TTC549 (cell line): ENCODE data around the gene RPL14.
"Not testable (repeated sequence)": the region's sequence is repeated elsewhere in the genome, so short reads cannot be mapped to it uniquely, and the experiment has no call there.

Source experiments
- FAIRE-seq: peaks from 2 replicates; lab custom pipeline; 2012; peaks lifted over from hg19 to GRCh38; lab: Jason Lieb, UNC

Gene RPL14

DNA sequence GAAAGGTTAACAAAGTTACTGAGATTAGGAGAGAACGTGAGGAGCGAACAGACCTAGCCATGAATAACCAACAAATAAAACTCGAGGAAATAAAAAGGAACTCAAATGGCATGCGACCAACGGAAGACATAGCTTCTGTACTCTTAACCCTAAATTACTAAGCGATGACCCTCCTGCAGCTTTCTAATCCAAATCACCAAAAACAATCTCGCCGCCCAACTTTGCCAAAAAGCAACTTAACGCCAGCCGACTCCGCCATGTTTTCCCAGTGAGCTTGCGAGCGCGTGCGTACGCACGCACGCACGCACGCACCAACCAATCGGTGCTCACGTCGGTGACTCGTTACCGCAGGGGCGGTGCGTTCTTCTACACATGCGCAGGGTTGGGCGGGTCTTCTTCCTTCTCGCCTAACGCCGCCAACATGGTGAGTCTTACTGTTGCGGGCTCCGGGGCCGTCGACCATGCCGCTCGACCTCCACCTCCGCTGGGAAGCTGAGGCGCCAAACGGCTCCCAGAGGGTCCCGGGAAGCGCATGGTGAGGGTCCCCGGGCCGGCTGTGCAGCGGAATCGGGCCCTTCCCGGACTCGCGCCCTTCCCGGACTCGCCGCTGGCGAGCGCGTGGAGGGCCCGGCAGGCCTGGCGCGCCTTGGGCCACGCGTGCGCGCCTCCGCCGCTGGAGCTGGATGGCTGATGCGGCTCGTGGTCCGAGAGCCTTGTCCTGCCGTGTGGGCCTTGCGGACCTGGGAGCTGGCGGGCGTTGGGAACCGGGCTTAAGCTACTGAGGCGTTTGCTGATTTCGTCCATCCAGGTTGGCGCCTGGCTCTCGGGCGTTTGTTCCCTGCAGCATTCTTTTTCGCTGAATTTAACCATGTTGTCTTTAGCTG, at the start of gene RPL14:
RPL14 (plus strand) TSS at position 400 of the 884 bp plus-strand sequence; CDS start at position 533, 133 bp downstream.
- no peak for FAIRE-seq

DNA sequence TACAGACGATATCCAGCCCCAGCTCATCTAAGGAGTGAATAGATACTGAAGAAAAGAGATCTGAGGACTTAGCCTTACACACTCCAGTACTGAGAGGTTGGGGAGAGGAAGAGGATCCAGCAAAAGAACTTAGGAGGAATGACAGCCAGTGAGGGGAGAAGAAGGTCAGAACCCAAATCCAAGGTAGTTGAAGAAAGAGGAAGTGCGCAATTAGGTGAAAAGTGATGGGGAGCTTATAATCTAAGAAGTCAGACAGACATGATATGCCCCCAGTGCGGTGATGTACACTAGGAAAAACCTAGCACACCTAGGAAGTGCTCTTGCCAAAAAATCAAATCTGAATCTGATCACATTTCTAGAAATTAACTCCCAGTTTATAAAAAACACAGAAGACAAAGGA, 49.5 kb upstream of the RPL14 start:
- FAIRE-seq = no peak

DNA sequence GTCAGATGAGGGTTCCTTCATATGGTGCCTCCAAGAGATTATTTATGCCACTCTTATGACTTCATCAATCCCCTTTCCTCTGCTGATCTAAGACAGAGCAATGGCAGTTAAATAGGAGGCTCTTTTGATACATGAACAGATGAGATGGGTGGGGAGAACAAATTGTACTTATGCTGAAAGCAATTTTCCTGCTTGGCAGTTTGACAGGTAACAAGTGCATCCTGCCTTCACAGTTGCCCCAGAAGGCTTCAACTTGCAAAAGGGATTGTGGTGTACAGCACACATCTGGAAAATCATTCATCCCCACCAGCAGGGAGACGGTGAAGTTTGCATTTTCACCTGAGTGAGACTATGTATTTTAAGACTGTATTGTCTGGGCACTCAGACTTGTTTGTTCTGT, 42.9 kb upstream of the RPL14 start:
- no peak for FAIRE-seq

DNA sequence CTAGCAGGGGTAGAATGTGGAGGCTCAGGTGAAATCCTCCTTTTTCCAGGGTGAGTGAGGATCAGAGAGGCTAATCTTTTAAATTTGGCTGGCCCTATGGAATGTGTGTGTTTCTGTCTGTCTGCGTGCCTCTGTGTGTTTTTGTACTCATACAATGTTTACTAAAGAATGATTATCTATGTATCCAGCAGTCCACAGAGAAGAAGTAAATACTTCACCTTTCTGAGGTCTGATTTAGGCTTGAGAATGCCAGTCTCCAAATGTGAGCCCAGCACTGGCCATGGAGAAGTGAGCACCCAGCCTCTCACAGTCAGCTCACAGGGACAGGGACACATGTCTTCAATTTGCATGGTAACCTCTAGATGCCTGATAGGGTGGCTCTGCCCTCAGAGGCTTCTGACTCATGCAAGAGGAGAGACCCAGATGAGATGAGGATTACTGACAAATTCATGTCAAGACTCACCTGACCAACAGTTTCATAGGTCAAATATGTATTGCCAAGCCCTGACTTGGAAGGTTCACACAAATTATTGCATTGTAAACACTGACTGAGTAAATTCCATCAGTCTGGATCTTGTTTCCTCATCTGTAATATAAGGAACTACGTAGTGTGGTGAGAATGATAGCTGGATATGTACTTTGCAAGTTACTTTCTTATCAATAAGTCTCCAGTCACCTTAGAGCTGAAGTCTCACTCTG, 39.1 kb upstream of the RPL14 start:
- no peak for FAIRE-seq

DNA sequence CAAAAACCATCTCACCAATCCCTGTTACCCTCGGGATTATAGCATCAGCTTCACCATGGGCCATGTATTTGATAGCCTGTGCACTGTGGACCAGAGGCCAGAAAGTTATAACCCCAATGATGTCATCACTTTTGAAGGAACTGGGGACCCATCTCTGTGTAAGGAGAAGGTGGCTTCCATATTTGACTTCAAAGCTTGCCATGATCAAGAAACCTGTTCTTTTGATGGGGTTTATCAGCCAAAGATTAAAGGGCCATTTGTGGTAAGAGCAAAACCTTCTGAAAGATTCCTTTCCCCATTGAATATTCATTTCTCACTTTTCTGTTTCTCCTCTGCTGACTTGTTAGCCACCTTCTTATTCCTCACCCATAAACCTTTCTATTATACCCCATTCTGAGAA, 34.3 kb upstream of the RPL14 start:
- no peak for FAIRE-seq

DNA sequence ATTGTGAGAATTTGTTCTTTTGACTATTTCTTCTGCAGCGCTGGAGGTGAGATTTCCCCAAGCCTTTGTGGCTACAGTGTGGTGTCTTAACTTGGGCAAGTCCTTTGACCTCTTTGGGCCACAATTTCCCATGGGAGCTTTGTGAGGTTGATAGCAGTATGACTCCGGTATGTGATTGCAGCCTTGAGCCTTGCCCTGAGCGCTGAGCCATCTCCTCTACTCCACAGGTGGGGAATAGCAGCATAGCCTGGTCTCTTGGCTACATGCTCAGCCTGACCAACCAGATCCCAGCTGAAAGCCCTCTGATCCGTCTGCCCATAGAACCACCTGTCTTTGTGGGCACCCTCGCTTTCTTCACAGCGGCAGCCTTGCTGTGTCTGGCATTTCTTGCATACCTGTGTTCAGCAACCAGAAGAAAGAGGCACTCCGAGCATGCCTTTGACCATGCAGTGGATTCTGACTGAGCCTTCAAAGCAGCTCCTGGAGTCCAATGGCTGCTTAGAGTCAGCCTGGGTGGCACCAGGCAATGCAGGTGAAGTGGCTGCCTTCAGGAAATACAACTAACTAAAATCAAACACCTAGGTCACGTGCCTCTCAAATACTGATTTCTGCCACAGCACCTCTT, 30.0 kb upstream of the RPL14 start:
- no peak for FAIRE-seq

DNA sequence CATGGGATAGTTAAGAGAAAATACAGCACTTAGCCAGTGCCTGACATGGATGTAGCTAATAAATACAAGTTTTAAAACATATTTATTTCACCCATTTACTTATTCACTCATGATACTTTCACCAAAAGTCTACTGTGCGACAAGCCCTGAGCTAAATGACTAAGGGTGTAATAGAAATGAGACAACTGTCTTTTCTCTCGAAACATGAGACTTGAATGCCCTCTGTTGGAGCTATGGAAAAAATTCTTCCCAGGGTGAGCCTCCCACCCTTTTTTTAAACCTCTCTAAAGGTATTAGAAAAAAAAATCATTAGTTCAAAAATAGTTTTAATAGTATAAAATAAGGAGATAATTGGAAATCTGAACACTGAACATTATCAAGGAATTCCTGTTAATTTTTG, 24.3 kb upstream of the RPL14 start:
- FAIRE-seq = no peak

DNA sequence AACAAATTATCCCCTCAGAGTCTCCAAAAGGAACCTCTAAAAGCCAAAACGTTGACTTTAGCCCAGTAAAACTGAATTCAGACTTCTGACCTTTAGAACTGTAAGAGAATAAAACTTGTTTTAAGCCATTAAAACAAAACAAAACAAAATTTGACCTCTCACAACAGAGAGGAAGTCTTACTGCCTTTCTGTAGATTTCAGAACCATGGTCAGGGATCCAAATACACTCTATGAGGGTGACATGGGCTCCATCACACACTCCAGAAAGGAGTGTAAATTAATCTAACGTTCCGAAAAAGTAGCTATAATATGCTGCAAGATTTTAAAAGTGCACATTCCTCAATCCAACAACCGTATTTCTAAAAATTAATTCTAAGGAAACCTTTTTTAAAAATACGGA, 19.2 kb upstream of the RPL14 start:
- no peak for FAIRE-seq

DNA sequence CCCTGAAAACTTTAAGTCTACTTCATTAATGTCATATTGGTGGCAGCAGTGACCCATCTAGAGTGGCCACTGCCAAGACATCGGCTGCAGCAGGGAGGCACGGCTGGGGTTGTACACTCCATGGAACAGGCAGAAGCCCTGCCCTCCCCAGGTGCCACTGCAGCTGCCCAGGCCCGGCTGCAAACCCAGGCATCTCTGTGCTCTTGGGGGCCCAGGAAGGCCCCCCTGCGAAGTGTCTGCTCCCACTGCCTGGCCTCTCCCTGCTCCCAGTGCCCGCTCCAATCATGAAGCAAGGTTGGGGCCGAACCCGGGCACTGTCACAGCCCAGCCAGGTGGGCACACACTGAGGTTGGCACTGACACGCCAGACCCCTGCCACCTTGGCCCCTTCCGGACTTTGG, 12.1 kb upstream of the RPL14 start:
- FAIRE-seq = no peak

DNA sequence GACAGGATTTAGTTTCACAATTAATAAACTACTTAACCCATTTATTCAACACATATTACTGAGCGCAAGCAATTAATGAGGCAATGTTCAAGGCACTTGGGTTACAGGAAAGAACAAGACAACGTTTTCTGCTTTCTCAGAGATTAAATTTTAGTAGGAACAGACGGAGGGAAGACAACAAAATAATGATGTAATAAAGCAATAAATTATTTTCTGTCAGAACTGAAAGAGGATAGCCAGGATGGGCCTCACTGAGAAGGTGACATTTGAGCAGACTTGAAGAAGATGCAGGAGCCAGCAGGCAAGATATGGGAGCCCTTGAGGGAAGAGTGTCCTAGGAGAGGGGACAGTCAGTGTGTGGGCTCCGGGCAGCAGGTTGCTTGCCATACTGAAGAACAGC, 11.3 kb upstream of the RPL14 start:
- FAIRE-seq = no peak

DNA sequence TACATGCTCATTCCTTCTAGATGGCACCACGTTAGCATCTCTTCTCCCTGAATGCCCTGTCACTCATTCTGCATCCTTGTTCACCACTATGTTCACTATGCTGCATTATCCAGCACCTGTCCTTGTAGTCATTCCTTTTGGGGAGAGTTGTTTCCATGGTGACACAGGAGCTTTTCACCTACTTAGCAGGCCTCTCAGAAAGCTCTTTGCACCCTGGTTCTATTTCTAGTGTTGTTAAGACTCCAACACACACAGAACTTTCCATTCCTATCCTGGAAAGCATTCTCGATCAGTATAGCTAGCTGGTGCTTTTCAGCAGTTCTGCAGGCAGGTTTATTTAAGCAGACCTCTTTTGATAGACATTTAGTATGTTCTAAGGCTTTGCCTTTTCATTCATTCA, 6.7 kb upstream of the RPL14 start:
- no peak for FAIRE-seq

DNA sequence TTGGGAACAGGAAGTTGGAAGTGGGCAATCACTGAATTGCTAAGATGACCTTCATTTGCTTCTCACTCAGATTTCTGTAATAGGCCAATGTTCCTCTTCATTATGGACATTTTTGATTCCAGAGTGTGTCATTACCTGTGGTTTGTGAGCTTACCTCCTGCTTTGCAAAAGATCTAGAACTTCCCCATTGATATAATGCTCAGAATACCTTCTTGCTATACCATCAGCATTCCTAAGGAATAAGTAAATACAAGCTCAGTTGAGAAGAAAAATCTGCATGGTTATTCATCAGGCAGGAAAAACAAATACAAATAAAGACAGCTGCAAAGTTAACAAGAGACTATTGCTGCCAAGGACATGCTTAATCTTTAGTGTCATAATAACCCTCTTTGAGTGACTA, 5.6 kb upstream of the RPL14 start:
- no peak for FAIRE-seq

DNA sequence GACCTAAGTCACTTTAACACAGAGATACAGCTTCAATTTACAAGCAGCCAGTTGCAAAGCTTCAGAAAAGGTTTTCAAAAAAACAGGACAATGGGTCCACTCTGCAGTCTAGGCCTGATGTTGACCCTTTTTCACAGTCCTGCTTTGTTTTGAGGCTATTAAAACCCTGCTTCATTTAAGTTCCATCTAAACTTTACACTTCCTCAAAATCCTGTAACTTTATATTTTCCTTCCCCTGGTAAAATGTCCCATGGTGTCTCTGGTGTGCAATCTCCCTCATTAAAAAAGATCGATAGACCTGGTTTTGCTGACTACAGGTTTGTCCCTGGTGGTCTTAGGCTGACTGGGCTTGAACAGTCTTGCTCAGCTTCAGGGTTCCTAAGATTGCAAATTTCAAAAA, 5.1 kb upstream of the RPL14 start:
- FAIRE-seq = no peak

DNA sequence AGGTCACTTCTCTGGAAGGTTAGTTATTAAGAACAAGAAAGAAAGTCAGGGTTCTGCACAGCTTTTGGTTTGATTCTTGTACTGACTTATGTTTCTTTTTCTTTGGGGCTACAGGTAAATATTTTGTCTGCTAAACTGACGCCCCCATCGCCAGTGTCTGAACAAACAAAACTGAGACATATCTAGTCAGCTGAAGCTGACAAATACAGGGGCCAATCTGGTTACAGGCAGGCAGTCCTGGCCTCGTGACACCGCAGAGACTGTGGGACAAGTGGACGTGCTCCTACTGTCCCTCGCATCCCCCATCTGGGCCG, 4.6 kb upstream of the RPL14 start:
- FAIRE-seq = no peak

DNA sequence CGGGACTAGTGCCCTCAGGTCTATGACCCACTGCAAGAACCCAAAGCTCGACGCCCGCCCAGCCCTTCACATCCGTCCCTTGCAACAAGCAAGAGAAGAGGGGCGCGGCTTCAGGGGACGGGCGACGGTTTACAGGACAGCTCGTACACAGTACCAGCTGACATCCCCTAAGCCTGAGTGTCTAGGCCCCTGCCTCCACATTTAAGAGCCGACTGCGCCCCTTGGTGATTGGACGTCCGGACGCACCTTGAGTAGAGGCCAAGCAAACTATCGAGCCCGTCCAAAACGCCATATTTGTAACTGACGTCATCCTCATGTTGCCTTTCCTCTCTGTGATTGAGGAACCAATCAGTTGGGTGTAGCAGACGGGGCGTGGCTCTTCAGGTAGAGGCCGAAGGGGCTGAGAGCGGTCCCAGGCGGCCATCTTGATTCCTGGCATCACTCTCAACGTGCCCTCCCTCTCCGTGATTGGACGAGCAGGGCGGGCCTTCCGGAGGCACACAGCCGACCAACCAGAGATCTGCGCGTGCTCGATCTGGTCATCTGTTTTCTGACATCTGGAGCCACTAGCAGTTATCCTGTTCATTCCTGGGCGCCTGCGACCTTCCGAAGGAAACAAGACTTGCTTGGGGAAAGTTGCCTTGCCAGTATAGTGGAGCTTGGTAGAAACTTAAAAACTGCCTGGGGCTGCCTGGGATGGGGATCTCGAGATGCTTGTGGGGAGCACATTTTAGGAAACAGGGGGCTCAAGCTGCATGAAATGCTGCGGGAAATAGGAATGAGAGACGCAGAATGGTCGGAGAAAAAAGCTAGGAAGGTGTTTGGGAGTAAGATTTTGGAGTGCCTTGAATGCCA, 4.0 kb upstream of the RPL14 start:
- FAIRE-seq = peak; percentile 97

DNA sequence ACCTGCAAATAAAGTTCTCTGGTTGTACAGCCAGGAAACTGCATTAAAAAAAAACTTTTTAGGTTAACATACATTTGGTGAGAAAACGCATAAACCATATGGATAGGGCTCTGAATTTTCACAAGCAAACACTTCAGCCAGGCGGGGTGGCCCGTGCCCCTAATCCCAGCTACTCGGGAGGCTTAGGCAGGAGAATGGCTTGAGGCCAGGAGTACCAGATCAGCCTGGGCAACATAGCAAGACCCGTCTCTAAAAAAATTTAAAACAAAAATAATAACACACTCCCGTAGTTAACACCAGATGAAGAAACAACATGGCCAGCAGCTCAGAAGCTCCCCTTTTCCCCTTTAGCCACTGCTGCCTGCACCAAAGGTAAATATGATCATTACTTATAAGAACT, 3.2 kb upstream of the RPL14 start:
- FAIRE-seq = no peak

DNA sequence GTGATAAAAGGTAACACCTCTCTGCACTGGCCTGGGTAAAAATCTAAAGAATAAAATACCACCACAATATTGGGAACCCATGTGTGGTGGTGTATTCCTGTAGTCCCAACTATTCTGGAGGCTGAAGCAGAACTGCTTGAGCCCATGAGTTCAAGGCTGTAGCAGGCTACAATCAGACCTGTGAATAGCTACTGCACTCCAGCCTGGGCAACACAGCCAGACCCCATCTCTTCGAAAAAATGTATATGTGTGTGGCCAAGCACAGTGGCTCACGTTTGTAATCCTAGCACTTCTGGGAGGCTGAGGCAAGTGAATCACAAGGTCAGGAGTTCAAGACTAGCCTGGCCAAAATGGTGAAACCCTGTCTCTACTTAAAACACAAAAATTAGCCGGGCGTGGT, 1.8 kb upstream of the RPL14 start:
- FAIRE-seq = no peak

DNA sequence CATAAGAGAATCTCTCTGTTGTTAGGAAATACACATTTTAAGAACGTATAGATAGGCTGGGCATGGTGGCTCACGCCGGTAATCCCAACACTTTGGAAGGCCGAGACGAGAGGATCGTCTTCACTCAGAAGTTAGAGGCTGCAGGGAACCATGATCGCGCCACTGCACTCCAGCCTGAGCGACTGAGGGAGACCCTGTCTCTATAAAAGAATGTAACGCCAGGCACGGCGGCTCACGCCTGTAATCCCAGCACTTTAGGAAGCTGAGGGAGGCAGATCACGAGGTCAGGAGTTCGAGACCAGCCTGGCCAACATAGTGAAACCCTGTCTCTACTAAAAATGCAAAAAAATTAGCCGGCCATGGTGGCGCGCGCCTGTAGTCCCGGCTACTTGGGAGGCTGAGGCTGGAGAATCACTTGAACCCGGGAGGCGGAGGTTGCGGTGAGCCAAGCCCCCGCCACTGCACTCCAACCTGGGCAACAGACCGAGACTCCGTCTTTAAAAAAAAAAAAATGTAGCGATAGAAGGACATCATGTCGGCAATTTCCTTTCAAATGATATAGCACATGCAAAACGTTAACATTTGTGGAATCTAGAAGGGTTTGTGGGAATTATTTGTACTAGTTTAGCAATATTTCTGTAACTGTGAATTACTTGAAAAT, 730 bp upstream of the RPL14 start:
- no peak for FAIRE-seq

DNA sequence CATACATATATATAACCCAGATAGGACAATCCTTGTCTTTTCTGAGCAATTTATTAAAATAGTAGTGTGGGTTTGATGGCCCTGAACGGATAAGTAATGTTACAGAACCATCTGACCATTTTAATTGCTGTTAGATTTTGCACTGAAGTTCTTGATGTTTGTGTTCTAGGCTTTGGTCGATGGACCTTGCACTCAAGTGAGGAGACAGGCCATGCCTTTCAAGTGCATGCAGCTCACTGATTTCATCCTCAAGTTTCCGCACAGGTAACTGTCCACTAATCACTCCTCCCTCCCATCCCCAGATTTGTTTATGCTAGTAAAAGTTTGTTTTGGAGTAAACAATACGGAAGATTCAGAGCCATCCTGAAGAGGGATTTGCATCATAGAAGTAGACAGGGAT, 1.3 kb downstream of the RPL14 start:
- no peak for FAIRE-seq

DNA sequence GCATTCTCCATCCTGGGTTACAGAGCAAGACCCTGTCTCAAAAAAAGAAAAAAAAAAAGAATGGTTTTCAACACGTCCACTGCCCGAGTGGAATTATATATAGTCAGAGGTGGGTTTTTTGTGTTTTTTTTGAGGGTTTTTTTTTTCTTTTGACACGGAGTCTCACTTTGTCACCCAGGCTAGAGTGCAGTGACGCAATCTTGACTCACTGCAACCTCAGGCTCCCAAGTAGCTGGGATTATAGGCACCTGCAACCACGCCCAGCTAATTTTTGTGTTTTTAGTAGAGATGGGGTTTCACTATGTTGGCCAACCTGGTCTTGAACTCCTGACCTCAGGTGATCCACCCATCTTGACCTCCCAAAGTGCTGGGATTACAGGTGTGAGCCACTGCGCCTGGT, 3.3 kb downstream of the RPL14 start:
- not testable (repeated sequence) for FAIRE-seq

DNA sequence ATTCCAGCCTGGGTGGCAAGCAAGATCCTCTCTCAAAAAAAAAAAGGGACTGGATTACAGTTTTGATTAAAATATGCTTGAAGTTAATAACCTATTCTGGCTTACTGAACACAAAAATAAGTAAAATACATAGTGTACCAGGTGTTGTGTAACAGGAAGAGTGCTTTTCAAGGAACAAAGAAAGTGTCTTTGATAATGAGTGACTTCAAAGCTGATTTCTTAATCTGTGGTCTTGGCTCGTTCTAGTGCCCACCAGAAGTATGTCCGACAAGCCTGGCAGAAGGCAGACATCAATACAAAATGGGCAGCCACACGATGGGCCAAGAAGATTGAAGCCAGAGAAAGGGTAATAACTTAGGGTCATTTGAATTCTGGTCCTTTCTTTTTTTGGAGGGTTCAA, 4.0 kb downstream of the RPL14 start:
- no peak for FAIRE-seq

DNA sequence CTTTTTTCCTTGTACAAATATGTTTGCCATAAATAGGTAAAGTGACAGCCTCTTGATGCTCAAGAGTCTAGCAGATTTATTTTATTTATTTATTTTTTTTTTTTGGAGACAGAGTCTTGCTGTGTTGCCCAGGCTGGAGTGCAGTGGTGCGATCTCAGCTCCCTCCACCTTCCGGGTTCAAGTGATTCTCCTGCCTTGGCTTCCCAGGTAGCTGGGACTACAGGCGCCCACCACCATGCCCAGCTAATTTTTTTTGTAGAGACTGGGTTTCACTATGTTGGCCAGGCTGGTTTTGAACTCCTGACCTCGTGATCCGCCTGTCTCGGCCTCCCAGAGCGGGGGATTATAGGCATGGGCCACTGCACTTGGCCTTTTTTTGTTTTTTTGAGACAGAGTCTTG, 5.7 kb downstream of the RPL14 start:
- not testable (repeated sequence) for FAIRE-seq
